HG02973 (cell line): ENCODE results near the gene HAUS3.

ENCODE experiments used
- ATAC-seq: cut with Tn5 transposase; IDR thresholded peaks from one replicate; pipeline ENCODE4 v1.9.1; 2021; ENCODE audit warnings: moderate library complexity; ENCODE audit not compliant: unreplicated experiment

Gene HAUS3

DNA sequence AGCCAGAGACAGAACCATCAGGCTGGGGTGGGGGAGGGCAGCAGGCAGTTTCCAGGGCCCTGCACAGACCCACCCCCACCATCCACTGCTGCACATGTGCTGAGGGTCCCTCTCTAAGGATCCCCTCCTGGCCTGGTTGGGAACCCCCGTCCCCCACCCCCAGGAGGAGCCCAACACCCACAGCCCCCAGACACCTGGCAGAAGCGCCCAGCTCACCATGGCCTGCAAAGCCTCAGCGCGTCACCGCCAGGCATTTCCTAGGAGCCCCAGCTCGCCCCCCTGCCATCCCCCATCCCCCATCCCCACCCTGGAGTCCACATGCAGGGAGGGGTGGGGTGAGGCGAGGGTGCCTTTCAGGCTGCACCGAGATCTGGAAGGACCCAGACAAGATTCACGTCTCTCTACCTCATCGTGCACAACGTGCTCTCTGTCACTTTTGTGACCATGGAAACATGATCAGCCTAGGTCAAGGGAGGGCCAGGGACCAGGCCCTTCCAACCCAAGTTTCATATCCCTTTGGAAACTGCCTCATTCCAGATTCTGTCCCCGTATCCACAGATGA lies 10.7 kb upstream of the HAUS3 start:
- ATAC-seq = no peak

DNA sequence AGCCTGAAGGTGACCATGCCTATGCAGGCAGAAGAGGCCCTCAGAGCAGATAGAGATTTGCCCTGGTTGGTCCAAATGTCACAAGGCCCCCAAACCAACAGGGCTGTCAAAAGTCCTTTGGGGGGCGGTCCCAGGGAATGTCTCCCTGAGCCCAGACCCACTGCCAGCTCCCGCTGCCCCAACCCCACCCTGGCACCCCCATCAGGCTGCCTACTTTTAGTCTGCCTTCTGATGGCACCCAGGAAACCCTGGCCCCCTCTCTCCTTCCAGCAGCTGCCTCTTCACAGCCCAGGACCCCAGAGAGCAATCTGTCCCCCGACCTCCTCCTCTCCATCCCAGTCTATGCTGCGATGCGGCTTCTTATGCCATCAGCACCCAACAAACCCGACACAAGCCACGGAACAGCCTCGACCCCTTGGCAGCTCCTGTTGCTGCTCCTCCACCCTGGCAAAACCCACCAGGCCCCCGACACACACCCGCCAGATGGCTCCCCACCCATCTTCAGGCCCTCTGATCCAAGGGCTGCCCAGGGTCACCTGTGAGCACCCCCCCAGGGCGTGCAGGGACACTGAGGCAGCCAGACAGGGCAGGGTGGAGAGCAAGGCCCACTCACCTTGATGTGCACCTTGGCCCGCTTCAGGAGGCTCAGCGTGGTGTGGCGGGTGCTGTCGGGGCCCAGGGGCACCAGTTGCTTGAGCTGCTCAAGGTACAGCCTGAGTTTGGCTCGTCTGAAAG lies 10.0 kb upstream of the HAUS3 start:
- ATAC-seq = no peak

DNA sequence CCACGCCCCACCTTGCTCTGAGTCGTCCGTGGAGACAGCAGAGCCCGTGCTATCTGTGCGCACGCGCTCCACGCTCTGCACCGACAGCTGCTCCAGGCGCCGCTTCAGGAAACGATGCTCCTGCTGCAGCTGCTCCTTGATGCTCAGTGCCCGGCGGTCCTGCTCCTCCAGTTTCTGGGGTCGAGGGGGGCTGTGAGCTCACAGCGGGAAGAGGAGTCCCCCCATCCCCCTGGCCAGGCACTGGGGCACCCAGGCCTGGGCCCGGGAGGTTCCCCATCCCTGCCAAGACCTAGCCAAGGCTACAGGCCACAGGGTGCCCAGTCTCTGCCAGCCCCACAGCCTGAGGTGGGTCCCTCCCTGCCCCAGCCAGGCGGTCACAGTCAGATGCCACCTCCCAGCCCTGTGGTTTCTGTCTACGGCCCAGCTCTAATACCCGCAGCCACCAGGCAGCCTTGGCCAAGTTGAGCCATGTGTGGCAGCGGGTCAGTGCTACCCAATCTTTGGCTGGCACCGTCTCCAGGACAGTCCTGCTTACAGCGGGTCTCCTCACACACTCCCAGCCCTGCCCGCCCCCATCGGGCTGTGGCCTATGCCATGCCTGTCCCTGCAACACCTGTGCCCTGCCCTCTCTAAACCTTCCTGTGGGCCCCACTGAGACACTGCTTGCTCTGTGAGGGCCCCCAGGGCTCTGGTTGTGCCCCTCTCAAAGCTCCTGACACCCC lies 9.3 kb upstream of the HAUS3 start:
- ATAC-seq = no peak

DNA sequence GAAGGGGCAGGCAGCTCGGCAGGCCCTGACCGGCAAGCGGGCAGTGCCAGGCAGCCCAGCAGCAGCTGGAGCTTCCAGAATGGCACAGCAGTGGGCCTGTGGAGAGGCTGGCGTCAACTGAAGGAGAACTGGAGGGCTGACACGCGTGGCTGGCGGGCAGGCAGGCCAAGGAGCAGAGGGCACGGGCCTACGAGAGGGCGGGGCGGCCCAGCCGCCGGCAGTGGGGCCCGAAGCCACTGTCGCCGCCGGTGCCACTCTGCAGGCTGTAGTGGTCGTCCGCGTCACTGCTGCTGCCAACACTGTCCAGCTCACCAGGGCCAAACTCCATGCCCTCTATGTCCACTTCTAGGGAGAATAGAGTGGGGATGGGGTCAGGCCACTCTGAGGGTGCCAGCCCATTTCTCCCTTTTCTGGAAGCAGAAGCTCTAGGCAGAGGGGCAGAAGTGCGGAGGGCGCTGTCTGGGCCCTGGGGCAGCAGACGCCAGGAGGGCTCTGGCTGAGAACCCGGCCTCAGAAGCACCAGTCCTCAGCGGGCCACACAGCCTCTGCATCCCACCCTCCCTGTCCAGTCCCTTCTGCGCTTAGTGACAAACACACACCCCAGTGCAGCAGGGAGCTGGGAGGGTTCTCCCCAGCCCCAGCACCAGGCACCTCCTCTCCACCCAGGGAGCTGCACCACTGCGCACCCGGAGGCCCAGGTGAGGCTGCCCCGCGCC lies 8.6 kb upstream of the HAUS3 start:
- ATAC-seq = no peak

DNA sequence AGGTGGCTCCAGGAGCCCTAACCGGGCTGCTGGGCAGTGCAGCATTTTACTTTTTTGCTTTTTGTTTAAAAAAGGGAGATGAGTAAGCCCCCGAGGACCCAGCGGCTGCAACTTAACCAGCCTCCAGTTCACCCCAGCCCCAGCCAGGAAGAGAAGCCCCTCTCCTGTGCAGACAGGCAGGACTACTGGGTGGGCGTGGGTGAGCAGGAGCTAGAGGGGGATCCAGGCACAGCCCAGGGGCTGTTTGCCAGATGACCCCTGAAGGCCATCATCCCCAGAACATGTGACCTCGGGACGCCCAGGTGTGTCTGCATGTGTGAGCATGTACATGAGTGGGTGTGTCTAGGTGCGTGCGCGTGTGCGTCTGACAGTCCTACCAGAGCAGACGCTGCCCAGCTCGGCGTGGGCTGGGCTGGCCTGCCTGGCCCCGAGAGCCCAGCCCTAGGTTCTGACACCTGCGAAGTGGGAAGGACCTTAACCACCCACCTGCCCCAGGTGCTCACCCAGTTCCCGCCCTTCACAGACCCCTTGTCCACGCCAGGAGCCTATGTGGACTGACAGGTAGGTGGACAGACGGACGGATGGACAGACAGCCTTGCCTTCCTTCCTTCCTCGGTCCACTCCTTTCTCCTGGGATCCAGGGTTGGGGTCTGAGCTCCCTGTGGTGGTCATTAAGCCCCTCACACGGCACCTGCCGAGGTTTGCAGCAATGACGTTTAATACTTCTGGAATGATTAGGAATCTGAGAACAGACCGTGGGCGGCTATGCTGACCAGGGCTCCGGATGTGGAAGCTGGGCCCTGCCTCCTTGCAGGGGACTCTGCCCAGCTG lies 7.8 kb upstream of the HAUS3 start:
- ATAC-seq = no peak

DNA sequence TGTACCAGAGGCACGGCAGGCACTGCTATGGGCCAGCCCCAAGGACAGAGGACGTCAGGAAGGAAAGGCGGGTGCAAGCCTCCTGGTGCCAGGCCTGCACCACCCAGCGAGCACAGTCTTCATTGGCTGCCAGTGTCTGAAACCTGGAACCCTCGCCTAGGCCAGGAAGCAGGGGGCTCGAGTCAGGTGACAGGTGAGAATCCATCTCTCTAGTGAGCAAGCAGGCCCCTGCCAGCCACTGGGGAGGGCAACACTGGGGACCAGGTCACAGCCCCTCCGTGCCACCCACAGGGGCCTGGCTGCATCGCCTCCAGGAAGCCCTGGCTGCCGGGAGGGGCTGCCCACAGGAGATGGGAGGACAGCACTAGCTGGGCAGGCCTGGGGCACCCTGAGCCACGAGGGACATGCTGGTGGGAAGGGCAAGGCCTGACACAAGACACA lies 6.9 kb upstream of the HAUS3 start:
- no peak for ATAC-seq

DNA sequence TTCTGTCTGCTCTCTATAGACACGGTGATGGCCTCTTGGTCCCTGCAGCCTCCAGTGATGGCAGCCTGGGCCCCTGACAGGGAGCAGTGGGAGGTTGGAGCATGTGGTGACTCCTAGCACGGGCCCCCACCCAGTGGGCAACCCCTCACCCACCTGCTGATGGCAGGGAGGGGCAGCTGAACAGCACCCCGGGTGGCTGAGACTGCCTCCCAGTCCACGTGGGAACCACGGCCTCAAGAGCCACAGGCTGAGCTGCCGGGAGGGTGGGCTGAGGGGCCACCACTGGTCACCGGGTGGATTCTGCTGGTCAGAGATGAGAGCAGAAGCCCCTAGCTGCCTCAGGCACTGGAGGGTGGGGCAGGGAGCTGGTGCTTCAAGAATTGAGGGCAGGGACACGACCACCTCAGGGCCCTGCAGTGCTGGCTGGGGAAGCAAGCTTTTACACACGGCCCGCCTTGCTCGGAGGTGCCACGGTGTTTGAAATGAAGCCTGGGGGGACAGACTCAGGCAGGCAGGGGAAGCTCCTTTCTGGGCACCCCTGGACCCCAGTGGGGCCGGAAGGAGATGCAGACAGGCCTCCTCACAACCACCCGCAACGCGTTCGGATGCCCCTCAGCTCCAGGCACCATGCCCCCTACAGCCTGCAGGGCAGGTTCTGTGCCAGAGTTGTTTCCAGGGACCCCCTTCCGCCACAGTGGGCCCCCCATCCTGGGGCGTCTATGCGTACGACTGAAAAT lies 6.3 kb upstream of the HAUS3 start:
- ATAC-seq = no peak

DNA sequence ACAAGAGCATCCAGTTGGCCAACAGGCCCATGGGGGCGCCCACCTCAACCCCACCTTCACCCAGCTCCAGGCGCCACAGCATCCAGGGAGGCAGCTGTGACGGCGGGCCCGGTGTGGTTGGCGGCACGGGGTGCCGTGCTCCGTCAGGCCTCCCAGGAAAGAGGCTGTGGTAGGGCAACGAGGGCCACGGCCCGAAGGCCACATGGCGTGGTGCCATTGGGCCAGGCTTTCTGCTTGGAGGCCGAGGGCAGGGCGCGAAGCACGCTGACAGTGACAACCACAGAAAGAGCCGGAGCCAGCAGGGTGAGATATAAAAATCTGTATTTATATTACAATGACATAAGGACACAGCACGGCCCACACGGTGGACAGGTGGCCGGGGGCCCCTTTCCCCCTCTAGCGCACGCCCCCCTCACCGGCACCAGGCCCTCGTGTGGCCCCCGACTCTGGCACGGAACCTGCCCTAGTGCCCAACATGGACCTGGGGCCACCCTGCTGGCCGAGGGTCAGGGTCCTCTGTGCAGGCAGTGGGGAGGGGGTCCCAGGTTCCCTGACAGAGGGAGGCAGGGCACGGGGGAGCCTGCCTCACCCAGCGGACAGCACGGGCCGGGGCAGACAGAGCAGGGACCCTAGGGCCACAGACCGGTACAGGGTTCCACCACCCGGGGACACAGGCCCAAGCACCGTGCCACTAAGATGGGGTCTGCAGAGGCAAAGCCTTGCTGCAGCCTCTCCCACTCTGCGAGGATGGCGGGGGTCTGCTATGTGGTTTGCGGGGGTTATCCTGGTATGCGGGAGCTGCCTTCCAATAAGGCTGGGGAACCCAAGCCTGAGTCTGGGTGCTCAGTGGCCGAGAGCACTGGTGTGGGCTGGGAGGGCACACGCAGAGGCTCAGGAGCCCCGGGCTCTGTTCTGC lies 5.5 kb upstream of the HAUS3 start:
- no peak for ATAC-seq

DNA sequence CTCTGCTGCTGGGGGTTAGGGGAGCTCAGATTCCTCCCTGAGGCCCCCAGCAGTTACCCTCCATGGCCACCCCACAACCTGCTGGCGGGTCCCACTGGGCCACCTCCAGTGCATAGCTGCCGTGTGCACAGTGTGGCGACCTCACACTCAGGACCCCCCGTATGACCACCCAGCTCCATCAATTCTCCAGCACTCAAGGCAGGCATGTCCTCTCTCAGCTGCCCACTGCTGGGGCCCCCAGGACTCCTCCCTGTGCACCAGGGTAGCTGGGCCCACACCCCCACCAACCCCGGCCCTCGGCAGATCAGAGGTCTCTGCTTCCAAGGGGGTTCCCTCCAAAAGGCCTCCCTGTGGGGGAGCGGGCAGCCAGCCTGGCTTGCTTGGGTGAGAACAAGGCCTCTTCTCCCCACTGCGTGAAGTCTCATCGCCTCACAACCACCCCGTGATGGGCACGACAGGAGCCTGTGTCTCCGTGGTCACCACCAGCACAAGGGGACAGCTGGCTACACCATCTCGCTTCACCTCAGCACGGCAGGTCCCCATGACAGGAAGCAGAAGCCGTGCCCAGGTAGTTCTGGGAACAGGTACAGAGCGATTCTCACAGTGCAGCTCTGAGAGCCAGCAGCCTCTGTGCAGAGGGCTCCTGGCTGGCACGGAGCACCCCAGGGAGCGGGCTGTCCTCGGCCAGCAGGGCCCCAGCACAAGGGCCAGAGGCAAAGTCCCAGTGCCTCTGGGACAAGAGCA lies 4.6 kb upstream of the HAUS3 start:
- ATAC-seq = no peak

DNA sequence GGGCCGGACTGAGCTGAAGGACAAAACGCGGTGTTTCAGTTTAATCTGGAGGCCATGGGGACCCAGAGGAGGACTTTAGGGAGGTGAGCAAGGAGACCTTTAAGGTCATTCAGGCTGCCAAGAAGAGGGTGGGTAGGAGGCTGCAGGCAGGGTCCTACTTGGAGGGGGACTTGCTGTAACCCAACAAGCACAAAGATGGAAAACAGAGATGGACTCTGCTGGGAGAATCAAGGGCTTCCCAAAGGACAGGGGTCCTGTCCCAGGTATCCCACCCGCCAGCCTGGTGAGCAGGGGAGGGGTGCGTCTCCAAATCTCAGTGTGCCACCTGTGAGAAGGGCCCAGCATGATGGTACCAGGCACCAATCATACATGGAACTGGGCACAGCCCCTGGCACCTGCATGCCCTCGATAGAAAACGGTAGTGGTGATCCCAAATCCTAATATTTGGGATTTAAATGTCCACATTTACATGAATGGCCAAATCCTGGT lies 3.9 kb upstream of the HAUS3 start:
- ATAC-seq = no peak

DNA sequence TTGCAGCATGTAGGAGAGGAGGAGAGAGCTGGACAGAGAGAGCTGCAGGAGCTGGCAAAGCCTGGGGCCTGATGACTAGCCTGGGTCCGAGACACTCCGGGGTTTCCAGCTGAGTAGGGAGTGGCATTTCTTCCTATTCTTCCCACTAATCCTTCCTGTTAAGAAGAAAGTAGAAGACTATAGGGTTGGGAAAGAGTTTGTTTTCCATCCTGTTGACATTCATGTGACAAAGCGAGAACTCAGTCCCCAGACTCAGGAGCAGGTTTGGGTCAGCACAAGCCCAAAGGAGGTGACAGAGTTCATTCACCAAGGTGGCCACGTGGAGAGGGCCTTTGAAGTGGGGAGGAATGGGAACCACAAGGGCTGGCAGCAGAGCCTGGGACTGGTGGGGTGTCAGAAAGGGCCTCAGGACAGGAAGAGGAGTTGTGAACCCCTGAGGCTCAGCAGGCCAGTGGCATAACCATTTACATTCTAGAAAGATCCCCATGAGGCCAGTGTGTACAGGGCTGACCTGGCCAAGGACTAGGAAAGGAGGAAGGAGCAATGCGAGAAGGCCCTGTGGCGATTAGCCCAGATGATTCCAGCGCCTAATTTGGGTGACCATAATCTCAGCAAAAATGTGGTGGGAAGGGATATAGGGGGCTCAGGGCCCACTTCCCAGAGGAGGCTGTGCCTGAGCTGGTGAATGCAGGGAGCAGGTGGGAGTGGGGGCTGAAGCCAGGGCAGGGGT lies 3.3 kb upstream of the HAUS3 start:
- ATAC-seq = no peak

DNA sequence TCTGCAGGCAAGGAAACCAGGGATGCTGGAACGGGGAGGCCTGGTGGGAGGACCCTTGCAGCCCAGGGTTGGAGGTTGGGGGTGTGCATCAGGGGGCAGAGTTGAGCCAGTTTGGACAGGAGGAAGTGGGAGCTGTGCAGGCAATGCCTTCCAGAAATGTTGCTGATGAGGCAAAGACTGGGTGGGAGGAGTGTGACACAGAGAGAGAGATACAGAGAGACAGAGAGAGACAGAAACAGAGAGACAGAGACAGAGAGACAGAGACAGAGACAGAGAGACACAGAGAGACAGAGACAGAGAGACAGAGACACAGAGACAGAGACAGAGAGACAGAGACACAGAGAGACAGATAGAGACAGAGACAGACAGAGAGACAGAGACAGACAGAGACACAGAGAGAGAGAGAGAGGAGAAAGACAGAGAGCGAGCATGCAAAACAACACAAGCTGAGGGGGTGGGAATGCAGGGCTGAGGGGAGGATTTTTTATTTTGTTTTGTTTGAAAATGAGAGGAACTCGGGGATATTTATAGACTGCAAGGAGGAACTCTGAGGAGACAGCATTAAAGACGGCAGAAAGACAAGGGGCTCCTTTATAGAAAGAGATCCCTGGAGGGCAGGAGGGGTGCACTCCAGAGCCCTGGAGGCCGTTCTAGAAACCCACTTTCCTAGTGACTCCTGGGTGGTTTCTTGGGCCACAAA lies 1.9 kb upstream of the HAUS3 start:
- no peak for ATAC-seq

DNA sequence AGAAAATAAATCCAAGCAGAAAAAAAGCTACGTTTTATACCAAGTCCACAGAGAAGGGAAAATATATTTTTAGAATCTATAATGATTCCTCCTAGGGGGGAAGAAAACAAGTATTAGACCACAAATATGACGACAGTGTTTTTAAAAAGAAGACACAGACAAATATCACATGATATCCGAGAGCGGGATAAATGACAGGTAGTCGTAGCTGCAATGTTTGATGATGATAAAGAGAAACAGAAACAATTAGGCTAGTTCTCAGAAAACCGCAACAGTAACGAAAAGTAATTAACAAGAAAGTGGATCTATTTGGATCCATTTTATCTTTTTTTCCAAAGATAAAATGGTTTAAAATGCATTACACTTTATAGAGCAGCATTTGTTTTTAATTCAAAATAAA lies 918 bp downstream of the HAUS3 start:
- no peak for ATAC-seq

DNA sequence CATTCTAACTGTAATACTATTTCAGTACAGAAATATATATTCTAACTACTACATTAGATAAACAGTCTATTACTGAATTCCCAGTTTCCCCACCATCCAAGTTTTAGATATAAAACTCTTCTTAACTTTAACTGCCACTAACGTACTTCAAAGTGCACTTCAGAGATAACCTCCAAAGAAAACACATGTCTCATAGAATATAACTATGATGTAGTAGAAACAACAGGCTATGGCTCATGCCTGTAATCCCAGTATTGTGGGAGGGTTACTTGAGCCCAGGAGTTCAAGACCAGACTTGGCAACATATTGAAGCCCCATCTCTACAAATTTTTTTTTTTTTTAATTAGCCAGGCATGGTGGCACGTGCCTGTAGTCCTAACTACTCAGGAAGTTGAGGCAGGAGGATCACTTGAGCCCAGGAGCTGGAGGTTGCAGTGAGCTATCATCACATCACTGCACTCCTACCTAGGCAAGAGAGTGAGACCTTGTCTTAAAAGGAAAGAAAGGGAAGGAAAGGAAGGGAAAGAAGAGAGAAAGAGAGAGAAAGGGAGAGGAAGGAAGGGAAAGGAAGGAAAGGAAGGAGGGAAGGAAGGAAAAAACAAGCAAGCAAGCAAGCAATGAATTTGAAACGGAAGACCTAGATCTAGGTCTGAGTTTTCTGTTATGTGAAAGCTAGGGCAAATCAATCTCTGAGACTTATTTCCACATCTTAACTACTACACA lies 4.8 kb downstream of the HAUS3 start:
- no peak for ATAC-seq

DNA sequence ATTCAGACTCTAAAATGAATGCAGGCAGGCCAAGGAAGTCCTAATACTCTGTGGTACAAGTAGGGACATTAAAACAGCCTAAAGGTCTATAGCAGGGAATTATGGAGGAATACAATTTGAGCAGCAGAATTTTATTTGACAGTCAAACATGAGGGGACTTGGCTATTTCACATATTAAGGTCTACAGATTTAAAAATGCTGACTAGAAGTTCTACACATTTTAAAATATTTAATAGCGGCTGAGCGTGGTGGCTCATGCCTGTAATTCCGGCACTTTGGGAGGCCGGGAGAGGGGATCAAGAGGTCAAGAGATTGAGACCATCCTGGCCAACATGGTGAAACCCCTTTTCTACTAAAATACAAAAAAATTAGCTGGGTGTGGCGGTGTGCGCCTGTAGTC lies 10.8 kb downstream of the HAUS3 start:
- no peak for ATAC-seq

DNA sequence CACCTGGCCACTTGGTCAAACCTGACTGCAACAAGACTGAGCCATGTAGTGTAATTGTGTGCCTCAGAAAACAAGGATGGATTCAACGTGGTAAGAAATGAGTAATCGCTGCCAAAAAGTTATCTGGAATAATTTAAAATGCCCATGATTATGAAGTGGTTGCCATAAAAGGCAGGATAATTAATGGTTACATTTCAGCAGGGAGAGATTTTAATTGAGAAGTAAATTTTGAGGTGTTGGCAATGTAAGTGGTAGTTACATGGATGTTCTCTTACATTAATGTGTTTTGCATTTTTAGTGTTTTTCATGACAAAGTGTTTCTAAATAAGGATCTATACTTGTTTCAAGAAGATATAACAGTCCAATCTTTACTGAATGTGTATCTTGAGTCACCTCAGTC lies 15.7 kb downstream of the HAUS3 start:
- no peak for ATAC-seq
